GM21576 (cell line): ENCODE results near the gene COX4I2.

ENCODE experiments used
- ATAC-seq: cut with Tn5 transposase; IDR thresholded peaks from one replicate; pipeline ENCODE4 v1.9.1; 2021; ENCODE audit warnings: mild to moderate bottlenecking, moderate library complexity; ENCODE audit not compliant: unreplicated experiment

Gene COX4I2

DNA sequence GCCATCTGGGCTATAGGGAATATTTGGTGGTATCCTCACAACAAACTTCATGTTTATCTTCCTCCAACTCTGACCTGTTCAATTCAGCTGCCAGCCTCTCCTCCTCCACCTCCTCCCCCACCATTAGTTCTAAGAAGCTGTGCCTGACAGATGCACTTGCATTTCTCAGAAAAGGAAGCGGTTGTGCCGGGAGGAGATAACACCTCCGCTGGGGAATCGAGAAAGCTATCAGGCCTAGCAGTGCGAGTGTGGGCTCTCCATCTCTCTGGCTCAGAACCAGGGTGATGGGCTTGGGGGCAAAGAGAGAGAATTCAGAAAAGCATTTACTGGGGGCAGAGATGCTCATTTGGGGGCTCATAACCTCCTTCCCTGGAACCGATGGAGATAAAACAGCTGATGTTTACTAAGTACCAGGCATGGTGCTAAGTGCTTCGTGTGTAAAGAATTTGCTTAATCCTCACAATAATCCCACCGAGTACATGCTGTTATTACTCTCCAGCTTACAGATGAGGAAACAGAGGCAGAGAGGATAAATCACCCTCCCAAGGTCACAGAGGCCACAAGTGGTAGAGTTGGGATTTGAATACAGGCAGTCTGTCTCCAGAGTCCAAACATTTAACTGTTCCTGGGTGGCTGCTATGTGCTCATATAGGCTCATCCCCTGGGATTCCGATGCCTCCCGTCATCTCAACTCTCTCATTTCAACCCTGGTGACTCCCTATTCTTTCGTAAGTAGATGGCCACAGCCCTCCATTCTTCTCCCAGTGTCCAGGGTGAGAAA lies 38.3 kb downstream of the COX4I2 start:
- peak; percentile 45 for ATAC-seq

DNA sequence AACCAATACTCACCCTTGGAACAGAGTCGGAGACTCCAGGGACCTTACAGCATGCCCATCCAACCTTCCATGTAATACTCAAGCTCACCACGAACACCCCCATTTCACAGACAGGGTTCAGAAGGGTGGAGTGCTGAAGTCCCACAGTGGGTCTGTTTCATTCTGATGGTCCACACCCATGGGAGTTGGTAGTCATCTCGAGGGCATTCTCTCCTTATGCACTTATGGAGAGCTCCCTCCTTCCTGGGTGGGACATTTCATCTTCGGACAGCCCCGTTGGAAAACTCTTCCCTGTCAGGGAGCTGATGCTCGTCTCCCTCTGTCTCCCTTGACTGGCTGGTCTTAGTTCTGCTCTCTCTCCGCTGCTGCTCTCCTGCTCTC lies 38.9 kb downstream of the COX4I2 start:
- no peak for ATAC-seq

DNA sequence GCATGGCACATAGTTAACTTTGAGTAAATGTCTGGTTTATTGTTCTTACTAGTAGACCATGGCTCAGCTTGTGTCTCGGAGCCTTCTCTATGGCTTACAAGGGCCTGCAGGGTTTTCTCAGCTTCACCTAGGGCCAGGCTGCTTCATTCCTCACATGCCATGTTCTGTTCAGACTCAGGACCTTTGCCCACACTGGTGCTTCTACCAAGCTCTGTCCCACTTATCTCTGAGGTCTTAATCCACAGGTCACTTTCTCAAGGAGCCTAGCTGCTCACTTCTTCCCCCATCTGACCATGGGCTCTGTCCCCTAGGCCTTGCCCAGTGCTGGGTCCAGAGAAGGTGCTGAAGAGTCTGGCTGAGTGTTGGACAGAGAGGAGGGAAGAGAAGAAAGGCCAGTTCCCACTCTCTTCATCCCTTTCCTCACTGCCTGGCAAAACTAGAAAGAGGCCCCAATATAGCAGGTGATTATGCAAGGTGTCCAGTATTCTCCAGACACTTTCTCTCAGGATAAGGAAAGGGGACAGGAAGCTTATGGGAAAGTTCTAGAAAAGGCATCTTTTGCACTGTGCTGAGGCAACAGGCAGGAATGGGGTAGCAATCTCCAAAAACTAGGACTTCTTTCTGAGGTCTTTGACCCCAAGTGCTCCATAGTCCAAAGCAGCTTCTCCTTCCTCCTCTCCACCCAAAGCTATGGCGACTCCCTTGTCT lies 40.0 kb downstream of the COX4I2 start:
- no peak for ATAC-seq

DNA sequence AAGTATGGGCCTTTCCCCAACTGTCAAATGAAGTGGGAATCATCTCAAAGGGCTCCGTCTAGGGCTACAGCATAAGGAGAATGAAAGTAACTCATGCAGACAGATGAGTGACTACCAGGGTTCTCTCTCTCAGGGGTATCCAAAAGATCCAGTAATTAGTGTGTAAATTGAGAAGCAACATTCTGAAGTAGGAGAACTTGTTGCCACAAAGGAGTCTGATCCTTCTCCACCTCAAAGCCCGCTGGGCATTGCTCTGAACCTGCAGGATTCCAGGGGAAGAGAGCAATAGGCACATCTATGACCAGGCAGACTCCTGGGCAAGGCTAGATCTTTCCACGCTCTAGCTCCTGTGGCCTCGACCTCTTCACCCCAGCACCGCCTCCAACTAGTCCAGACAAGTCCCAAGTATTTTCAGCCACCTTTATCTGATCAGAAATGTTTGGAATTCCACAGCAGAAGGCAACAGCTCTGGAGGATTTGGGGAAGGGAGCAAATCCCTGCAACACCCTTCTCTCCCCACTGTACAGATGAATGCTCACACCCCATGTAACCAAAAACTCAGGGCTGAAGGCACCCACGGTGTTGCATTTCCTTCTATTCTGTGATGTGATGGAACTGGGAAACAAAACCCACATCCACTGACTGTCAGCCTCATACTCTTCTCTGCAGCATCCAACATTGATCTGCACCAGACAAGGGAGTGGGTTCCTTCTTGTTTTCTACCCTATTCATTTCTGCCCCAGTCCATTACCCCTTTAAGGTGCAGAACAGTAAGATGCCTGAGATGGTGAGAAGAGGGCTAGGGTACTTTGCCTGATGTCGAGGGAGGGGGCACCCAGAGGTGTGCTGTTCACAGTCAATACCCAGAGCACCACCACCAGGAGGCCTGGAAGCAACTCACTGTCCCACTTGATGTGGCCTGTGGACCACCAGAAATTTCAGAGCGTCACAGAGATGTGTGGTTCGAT lies 41.0 kb downstream of the COX4I2 start:
- no peak for ATAC-seq

DNA sequence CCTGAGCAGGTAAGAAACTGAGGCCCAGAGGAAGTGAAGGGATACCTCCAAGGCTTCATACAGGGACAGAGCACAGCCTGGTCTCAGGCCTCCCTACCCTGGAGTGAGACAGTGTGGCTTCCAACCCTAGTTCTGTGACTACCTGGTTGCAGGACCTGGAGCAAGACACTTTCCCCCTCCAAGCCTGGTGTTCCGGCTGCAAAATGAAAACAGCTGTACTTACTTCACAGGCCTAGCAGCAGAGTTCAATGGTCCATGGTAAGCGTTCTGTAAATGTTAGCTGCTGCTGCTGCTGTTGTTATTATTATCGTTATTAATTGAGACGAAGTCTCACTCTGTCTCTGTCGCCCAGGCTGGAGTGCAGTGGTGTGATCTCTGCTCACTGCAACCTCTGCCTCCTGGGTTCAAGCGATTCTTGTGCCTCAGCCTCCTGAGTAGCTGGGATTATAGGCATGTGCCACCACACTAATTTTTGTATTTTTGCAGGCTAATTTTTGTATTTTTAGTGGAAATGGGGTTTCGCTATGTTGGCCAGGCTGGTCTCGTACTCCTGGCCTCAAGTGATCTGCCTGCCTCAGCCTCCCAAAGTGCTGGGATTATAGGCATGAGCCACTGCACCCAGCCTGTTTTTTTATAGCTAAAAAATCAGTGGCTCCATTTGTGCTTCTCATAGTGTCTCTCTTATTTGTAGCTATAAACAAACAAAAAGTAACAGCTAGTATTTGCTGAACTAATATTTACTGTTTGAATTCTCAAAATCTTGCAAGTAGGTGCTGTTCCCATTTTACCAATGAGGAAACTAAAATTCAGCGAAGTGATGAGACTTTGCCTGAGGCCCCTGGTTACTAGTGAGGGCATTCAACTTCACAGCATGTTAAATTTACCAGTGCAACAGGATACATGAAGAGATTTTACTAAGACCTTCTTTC lies 41.9 kb downstream of the COX4I2 start:
- no peak for ATAC-seq

DNA sequence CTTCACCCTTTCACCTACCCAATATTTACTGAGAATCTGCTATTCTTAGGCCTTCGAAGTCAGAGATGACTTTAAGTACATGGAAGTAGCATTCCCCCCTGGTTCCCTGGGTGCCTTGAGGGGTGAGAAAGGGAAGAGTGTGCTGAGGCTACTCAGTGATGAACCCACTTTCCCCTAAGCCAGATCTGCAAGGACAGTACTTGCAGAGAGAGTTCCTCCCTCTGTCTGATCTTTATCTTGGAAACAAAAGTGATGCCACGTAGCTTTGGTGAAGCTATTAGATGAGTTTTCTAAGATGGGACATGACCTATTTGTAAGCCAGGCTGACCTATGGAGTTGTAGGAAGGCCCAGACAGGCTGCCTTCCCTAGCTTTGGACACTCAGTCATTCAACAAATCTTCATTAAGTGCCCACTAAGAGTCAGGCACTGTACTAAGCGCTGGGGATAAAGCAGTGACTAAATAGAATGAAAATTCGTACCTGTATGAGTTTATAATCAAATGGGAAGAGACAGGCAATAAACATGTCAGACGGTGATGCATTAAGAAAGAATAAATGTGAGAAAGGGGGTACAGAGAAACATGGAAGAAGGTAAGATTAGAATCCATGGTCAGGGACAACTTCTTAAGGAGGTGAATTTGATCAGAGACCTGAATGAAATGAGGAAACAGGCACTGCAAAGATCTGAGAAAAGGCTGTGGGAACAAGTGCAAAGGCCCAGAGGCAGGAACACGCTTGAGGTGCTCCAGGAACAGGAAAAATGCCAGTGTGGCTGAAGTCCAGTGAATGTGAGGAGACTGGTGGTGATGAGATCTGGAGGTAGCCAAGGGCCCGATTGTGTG lies 42.8 kb downstream of the COX4I2 start:
- ATAC-seq = no peak

DNA sequence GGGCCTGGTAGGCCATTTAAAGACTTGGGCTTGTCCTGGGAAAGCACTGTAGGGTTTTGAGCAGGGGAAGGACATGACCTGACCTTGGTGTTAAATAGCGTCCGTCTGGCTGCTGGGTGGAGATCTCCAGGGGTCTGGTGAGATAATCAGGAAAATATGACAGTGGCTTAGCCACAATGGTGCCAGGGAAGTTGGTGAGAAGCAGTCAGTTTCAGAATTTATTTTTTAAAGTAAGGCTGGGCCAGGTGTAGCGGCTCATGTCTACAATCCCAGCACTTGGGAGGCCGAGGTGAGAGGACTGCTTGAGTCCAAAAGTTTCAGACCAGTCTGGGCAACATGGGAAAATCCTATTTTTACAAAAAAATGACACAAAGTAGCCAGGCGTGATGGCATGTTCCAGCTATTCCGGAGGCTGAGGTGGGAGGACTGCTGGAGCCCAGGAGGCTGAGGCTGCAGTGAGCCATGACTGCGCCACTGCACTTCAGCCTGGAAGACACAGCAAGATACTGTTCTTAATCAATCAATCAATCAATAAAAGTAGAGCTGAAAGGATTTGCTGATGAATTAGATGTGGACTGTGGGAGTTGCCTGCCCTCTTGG lies 43.5 kb downstream of the COX4I2 start:
- ATAC-seq = no peak

DNA sequence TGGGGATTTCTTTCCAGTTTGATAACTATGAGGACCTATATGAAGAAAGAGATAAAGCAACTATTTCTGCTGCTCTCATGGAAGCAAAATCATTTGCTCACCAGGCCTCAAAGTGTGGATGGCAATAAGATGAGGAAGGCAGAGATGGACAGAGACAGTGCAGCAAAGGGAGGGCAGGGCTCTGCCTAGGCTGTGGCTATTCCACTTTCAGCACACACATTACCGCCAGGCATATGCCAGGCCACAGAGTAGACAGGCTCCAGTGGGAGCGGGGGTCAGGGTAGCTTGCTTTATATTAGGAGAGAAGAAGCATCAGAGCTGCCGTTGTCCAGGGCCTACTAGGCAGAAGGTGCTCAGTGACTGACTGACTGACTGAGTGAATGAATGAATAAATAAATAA lies 44.1 kb downstream of the COX4I2 start:
- no peak for ATAC-seq

DNA sequence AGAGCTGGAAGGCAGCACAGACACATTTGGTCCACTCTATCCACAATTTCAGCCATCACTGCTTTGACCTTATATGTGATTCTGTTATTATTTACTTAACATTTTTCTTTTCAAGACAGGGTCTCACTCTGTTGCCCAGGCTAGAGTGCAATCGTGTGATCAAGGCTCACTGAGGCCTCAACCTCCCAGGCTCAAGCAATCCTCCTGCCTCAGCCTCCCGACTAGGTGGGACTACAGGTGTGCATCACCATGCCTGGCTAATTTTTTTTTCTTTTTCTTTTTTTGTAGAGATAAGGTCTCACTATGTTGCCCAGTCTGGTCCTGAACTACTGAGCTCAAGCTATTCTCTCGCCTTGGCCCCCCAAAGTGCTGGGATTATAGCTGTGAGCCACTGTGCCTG lies 44.6 kb downstream of the COX4I2 start:
- no peak for ATAC-seq

DNA sequence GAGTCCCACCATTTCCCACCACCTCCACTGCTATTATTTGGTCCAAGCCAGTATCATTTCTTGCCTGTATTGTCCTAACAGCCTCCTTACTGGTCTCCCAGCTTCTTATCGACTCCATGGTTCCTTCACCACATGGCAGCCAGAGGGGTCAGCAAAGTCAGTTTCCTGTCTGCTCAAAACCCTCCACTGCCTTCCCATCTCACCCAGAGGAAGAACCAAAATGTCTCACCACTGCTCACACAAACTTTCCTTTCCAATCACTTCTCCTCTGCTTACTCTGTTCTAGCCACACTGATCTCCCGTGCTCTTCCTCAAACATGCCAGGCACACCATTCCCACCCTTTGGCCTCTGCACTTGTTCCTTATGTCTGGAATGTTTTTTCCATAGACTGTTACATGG lies 45.2 kb downstream of the COX4I2 start:
- no peak for ATAC-seq

DNA sequence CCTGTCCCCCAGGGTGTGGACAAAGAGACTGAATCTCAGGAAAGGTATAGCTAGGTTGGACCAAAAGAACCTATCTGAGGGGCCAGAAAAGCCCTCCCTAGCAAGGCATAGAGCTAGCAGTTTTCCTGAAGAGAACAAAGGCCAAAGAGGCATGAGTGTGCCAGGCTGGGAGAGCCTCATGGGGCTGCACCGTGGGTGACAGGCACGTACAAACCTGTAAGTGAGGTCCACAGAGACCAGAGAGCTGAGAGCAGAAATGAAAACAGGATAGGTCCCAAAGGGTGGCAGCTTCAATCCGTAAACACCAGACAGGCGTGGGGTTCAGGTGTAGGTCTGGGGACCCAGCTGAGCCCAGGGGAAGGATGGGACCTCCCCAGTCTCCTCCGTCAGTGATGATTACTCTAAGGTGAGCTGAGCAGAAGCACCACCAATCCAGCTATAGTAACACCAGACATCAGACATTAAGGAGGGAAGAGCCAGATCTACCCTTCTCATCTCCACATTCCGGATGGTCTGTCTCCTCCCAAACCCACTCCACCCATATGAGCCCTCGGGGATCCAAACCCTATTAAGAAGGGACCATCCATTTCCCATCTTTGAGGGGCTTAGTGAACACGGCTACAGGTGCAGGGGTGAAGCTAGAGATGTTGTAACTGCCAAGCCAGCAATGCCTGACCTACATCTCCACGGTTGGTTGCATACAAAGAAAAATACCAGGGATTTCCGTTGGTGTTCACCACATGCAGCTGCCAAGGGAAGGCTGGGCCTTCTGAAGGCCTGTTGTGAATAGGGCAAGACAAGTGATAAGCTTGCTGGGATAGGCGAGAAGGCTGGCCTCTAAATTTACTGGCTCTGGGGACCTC lies 46.7 kb downstream of the COX4I2 start:
- ATAC-seq = peak; percentile 41

DNA sequence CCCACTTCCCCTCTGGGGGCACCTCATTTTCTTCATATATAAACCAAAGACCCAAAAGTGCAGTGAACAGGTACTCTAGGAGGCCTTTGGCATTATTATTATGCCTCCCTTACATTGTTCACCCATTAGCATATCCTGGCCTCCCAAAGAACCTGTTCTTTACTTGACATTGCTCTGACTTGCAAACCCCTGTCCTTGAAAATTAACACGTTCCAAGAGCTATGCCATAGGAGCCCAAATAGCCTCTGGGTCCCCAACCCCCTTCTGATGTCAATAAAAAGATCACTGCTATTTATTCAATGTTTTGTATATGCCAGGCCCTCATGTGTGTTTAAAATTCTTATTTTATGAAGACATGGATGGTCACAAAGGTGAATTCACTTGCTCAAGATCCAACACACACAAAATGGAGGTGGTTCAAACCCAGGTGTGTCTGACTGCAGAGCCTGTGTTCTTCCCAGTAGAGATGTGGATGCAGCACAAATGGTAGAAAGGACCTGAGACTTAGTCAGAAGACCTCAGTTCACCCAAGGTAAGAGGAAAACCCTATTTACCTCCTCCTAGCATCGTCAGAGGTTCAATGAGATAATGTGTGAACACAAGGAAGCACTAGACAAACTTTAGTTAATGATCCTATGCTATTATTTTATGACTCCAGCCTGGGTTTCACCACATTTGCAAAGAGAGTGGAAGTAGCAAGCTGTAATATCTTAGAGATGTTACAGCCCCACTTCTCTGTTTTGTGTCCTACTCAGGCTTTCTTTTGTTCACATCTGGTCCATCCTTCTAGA lies 48.3 kb downstream of the COX4I2 start:
- ATAC-seq = no peak

DNA sequence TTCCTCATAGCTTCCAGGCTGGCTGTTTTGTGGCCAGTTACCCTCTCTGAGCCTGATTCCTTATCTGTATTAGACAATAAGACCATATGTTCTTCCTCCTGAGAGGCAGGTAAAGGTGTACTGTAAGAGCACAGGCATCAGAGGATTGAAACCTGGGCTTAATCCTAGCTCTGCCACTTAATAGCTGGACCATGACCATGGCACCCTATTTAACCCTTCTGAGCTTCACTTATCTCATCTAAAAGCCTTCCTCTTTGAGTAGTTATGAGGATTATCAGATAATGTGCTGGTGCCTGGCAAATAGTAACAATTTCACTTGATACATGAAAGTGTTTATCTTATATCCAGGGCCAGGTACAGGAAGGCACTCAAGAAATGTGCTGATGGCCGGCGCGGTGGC lies 50.1 kb downstream of the COX4I2 start:
- no peak for ATAC-seq

DNA sequence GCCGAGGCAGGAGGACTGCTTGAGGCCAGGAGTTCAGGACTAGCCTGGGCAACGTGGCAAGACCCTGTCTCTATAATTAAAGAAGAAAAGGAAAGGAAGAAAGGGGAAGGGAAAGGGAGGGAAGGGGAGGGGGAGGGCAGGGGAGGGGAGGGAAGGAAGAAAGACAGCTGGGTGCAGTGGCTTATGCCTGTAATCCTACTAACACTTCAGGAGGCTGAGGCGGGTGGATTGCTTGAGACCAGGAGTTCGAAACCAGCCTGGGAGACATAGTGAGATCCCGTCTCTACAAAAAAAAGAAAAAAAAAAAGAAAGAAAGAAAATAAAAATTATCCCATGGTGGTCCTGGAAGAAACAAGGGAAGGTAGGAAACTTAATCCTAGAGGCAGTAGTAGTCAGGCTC lies 51.4 kb downstream of the COX4I2 start:
- no peak for ATAC-seq

DNA sequence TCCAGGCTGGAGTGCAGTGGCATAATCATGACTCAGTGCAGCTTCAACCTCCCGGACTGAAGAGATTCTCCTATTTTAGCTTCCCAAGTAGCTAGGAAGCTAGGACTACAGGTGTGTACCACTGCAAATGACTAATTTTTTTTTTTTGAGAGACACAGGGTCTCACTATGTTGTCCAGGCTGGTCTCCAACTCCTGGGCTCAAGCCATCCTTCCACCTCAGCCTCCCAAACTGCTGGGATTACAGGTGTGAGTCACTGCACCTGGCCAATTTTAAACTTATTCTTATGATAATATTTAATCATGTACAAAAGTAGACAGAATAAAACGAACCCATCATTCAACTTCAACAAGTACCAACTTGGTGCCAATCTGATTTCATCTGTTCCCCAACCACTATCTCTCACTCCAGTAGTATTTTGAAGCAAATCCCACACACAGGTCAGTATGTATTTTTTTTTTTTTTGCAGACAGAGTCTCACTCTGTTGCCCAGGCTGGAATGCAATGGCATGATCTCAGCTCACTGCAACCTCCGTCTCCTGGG lies 52.5 kb downstream of the COX4I2 start:
- ATAC-seq = no peak

DNA sequence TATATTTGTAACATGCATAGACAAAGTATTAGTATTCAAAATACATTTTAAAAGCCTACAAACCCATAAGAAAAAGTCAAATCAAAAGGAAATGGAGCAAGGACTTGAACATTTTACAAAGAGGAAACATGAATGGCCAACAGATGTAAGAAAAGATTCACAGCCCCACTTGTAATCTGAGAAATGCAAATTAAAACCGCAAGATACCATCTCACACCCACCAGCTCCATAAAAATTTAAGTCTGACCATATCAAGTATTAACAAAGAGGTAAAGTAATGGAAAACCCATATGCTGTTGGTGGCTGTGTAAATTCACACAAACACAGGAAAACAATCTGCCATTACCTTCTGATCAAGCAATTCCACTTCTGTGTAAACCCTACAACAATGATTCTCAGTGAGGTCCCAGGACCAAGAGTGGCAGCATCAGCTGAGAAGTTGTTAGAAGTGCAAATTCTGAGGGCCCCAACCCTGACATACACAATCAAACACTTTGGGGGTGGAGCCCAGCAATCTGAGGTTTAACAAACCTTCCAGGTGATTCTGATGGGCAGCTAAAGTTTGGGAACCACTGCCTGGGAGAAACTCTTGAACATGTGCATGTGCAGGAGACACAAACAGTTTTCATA lies 54.0 kb downstream of the COX4I2 start:
- peak; percentile 64 for ATAC-seq

DNA sequence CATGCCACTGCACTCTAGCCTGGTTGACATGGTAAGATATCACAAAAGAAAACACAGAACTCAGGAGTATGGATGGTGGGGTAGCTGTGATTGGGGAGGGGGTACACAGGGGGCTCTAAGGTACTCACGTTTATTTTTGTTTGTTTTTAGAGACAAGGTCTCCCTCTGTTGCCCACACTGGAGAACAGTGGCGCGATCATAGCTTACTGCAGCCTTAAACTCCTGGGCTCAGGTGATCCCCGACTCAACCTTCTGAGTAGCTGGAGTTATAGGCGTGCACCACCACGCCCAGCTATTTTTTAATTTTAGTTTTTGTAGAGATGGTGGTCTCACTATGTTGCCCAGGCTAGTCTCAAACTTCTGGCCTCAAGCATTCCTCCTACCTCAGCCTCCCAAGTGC lies 55.7 kb downstream of the COX4I2 start:
- no peak for ATAC-seq
